ENCODE measurements around the gene LNP1. TPM values are rescaled to one million over a fixed set of nuclear protein-coding genes. Genes with fewer than 3 reads are reported as not detected.

The LNP1 gene
- total RNA-seq, 3 donors from 2014 or later (not counting 1 experiment from before 2014, with no cell fraction given) = 0.39 to 0.85 (median 0.73) TPM

DNA sequence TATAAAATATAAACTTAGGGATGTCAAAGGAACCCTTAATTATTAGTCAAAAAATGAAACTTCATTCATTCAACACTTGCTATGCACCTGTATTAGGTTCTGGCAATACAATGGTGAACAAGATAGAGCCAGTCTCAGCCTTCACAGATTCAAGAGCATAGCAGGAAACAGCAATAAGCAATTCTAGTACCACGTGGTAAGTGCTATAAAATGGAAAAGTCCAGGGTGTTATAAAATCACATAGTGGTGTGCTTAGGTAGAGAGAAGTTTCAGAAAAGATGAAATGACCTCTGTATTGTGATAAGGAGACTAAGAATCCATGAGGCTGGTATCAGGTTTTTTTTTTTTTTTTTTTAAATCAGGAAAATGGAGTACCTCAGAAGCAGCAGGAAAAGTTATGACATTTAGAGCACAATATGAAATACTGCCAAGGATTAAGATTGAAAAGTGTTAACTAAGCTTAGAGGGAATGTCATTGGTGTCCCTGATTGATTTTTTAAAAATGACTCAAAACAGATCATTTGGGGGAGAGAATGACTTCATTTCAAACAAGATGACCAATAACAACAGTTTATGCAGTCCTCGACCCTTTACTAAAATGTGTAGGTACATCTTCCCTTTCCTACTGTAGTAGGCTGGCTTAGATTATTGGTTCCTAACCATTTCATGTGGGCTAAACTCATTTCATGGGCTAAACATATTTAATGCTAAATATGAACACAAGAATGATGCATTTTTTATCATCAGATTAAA lies 5.5 kb upstream of the LNP1 start:
- Histone ChIP-seq H3K4me3 (ENCODE audit: low read length) (no peak overlapping the region), H3K27ac (ENCODE audit: low read length) (no peak overlapping the region), H3K4me1 (ENCODE audit: control insufficient read depth, insufficient read depth, low read length) (peaks cover 15% of the 10 kb centered on the region), H3K9me3 (ENCODE audit: control insufficient read depth, insufficient read depth, low read length) (no peaks in the 10 kb centered on the region), H3K36me3 (ENCODE audit: control insufficient read depth, insufficient read depth, low read length) (no peaks in the 10 kb centered on the region), H3K27me3 (ENCODE audit: control insufficient read depth, insufficient read depth, low read length) (no peaks in the 10 kb centered on the region)
- intact Hi-C loops (cut with micrococcal nuclease) = no loop called here
- Mint-ChIP-seq H3K27ac (no peak overlapping the region), H3K9me3 (no peaks in the 10 kb centered on the region), H3K27me3 (ENCODE audit: low read depth in 2 of 2) (no peaks in the 10 kb centered on the region), H3K36me3 (no peaks in the 10 kb centered on the region), H3K4me3 (no peak overlapping the region), H3K4me1 (peaks cover 25 to 38% of the 10 kb centered on the region in 2 donors)
- no peak for ATAC-seq
- TF ChIP-seq, protein P1, sequence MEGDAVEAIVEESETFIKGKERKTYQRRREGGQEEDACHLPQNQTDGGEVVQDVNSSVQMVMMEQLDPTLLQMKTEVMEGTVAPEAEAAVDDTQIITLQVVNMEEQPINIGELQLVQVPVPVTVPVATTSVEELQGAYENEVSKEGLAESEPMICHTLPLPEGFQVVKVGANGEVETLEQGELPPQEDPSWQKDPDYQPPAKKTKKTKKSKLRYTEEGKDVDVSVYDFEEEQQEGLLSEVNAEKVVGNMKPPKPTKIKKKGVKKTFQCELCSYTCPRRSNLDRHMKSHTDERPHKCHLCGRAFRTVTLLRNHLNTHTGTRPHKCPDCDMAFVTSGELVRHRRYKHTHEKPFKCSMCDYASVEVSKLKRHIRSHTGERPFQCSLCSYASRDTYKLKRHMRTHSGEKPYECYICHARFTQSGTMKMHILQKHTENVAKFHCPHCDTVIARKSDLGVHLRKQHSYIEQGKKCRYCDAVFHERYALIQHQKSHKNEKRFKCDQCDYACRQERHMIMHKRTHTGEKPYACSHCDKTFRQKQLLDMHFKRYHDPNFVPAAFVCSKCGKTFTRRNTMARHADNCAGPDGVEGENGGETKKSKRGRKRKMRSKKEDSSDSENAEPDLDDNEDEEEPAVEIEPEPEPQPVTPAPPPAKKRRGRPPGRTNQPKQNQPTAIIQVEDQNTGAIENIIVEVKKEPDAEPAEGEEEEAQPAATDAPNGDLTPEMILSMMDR (IDR thresholded peaks at IDR 0.05) = no peak
- no peak for DNase-seq
- 46% methylated on average over 2 of the region's 2 CpGs for WGBS (ENCODE audit: insufficient coverage)

DNA sequence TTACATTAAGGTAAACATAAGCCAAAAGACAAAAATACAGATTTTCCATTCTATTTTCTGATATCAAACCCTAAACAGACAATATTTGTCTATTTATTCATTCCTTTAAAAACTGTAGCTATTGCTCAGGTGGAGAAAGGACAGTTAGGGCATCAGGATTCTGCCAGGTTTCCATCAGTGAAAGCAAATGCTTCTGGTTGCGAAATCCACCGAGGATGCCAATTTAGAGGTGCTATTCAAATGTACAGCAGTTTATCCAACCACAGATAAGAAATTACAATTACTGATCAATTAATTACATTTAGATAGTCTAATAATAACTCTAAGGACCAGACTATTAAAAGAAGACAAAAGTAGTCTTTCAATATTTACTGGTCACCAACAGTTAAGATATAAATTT lies 4.4 kb upstream of the LNP1 start:
- ATAC-seq (no peak), DNase-seq (no peak)
- Histone ChIP-seq H3K9me3 (ENCODE audit: control insufficient read depth, insufficient read depth, low read length) (no peaks in the 10 kb centered on the region), H3K4me3 (ENCODE audit: low read length) (no peak overlapping the region), H3K27ac (ENCODE audit: low read length) (no peak overlapping the region), H3K36me3 (ENCODE audit: control insufficient read depth, insufficient read depth, low read length) (no peaks in the 10 kb centered on the region), H3K4me1 (ENCODE audit: control insufficient read depth, insufficient read depth, low read length) (peaks cover 18% of the 10 kb centered on the region), H3K27me3 (ENCODE audit: control insufficient read depth, insufficient read depth, low read length) (no peaks in the 10 kb centered on the region)
- Mint-ChIP-seq H3K9me3 (no peaks in the 10 kb centered on the region), H3K27me3 (ENCODE audit: low read depth in 2 of 2) (no peaks in the 10 kb centered on the region), H3K4me1 (peaks cover 27 to 48% of the 10 kb centered on the region in 2 donors), H3K36me3 (no peaks in the 10 kb centered on the region), H3K4me3 (no peak overlapping the region), H3K27ac (peak overlapping the region in 1 of 2 donors; percentile 34)
- 95% methylated on average over 2 of the region's 2 CpGs for WGBS (ENCODE audit: insufficient coverage)
- intact Hi-C loops (cut with micrococcal nuclease) = no loop called here
- TF ChIP-seq, protein P1 (IDR thresholded peaks at IDR 0.05) = no peak

DNA sequence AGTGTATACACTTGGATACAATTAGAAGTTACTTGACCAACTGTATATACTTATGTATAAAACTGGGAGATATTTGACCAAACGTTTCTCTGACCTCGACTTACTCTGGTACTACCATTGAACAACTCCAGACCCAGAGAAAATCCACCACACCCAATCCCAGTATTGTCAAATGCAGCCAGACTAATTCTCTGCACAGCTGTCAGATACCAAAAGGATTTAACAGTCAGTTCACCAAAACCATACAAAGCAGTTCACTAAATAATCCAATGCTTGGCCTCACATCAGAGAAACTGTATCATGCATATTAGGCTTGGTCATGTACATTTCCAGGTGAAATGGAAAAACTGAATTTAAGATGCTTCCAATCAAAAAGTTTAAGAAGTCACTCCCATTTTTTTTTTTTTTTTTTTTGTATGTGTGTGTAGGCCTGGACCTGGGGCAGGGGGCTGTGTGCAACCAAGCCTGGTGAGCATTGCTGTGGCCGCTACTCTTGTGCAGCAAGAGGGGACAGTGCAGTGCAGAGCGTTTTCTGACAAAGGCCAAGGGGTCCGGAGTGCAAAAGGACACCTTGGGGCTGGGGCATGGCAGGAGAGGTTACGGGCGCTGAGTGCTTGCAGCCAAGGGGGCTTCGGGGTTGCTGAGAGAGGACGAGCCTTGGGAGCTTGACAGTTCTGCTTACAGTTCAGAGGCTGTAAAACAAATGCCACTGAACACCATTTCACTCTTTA lies 1.8 kb upstream of the LNP1 start:
- TF ChIP-seq, protein P1 (IDR thresholded peaks at IDR 0.05) = no peak
- 78% methylated on average over 9 of the region's 9 CpGs for WGBS (ENCODE audit: insufficient coverage)
- no peaks in the 10 kb centered on the region for H3K9me3 Mint-ChIP-seq
- peak overlapping the region; percentile 95 for H3K27ac Mint-ChIP-seq
- H3K27me3 Mint-ChIP-seq (ENCODE audit: low read depth in 2 of 2) = no peaks in the 10 kb centered on the region
- peak overlapping the region; percentile 93 for H3K4me3 Mint-ChIP-seq
- Histone ChIP-seq H3K27me3 (ENCODE audit: control insufficient read depth, insufficient read depth, low read length) (no peaks in the 10 kb centered on the region), H3K9me3 (ENCODE audit: control insufficient read depth, insufficient read depth, low read length) (no peaks in the 10 kb centered on the region), H3K4me3 (ENCODE audit: low read length) (no peak overlapping the region), H3K36me3 (ENCODE audit: control insufficient read depth, insufficient read depth, low read length) (no peaks in the 10 kb centered on the region), H3K4me1 (ENCODE audit: control insufficient read depth, insufficient read depth, low read length) (peaks cover 18% of the 10 kb centered on the region), H3K27ac (ENCODE audit: low read length) (no peak overlapping the region)
- H3K36me3 Mint-ChIP-seq = no peaks in the 10 kb centered on the region
- peaks cover 20 to 41% of the 10 kb centered on the region in 2 donors for H3K4me1 Mint-ChIP-seq
- DNase-seq (no peak), ATAC-seq (no peak)
- intact Hi-C loops (cut with micrococcal nuclease) = loop anchor here (1.0 to 10.0 kb wide), 4 partner anchors 83 to 1275 kb away; partner anchors contain the start of genes CMSS1, PCNP and ZBTB11

All from natural killer cell (primary cell).